Inflammatory macrophage (primary cell): Measurements from ENCODE around the gene UFD1.
"Not testable (repeated sequence)": the region's sequence is repeated elsewhere in the genome, so short reads cannot be mapped to it uniquely, and the experiment has no call there.

Source experiments
- DNase-seq, 2 donors: peaks; one replicate each; pipeline ENCODE4 v3.0.0-alpha.2; 2020 to 2022

Gene UFD1

DNA sequence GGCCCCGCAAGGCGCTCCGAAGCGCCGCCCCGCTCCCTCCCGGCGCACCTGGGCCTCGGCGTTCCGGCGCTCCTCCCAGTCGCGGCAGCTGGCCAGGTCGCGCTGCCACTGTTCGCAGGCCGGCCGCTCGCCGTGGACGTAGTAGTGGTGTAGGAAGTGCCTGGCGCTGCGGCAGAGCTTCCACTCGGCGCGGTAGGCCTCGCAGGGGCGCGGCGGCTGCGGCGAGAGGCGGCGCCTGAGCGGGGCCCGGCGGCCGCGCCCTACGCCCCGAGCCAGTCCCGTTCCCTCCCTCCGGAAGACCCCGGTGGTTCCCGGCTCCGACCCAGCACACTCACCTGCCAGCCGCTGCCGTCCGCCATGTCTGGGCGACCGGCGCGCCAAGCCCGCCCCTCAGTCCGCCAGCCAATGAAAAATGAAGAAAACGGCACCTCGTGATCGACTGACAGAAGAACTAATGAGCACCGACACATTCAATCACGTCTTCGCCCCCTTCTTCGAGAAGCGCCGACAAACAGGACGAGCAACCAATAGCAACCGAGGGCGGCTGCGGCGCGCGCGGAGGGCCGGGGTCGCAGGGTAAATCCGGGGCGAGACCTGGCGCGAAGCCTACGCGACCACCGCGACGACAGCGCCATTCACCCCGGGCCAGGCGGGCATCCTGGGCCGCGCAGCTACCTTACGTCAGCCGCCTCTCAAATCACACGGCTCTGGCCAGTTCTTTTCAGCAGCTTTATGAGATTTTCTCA, 31.5 kb downstream of the UFD1 start, which contains the start of gene C22orf39:
TSS of gene C22orf39 (minus strand) at position 382 of the 746 bp plus-strand sequence. CDS start at position 359, 23 bp downstream.
- peak; percentile 92 to 93 for DNase-seq

GRCh38 chr22:19446603-19447329, 32.2 kb downstream of the UFD1 start:
- no peak for DNase-seq

- DNase-seq, result not testable (repeated sequence)
Observed at GRCh38 chr22:19445279-19445982, 33.6 kb downstream of the UFD1 start.

GRCh38 chr22:19443544-19444211, 35.3 kb downstream of the UFD1 start:
- DNase-seq, result no peak

GRCh38 chr22:19442166-19442565, 36.8 kb downstream of the UFD1 start:
- DNase-seq, result no peak

- DNase-seq, result no peak
Observed at GRCh38 chr22:19440411-19441195, 38.4 kb downstream of the UFD1 start.

GRCh38 chr22:19438298-19438697, 40.7 kb downstream of the UFD1 start:
- DNase-seq, result peak; percentile 17 to 23

DNA sequence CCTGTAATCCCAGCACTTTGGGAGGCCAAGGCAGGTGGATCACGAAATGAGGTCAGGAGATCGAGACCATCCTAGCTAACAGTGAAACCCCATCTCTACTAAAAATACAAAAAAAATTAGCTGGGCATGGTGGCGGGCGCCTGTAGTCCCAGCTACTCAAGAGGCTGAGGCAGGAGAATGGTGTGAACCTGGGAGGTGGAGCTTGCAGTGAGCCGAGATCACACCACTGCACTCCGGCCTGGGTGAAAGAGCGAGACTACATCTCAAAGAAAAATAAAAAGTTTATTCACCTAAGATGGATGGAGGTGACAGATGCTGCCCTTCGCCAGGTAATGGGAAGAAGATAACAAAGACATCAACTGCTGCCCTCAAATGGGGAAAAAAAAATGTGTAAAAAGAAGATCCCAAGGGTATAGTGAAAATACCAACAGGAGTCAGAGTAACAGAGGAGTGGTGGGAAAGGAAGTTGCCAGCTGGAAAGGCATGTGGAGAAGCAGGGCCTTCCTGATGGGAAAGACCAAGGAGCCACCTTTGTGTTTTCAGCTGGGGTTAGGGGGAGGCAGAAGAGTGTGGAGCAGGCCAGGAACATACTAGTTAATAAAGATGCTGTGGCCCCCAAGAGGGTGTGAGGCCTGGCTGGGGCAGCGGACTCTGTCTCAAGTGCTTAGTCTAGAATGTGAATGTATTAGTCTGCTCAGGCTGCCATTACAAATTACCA, 42.4 kb downstream of the UFD1 start:
- not testable (repeated sequence) for DNase-seq

GRCh38 chr22:19434829-19435580, 44.0 kb downstream of the UFD1 start:
- no peak for DNase-seq

DNA sequence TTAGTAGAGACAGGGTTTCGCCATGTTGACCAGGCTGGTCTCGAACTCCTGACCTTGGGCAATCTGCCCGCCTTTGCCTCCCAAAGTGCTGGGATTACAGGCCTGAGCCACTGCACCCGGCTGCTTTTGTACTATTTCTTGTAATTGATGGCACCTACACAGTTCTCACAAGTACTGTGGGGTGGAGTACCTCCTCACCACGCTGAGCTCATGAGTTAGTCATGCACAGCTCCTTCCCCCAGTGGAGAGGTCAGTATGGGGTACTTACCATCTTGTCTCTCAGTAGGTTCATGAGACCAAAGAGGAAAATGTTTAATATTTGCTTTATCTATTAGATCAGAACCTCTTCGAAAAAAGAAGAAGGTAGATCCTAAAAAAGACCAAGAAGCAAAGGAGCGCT, 44.6 kb downstream of the UFD1 start:
- peak in 1 of 2 donors; percentile 8 for DNase-seq

DNA sequence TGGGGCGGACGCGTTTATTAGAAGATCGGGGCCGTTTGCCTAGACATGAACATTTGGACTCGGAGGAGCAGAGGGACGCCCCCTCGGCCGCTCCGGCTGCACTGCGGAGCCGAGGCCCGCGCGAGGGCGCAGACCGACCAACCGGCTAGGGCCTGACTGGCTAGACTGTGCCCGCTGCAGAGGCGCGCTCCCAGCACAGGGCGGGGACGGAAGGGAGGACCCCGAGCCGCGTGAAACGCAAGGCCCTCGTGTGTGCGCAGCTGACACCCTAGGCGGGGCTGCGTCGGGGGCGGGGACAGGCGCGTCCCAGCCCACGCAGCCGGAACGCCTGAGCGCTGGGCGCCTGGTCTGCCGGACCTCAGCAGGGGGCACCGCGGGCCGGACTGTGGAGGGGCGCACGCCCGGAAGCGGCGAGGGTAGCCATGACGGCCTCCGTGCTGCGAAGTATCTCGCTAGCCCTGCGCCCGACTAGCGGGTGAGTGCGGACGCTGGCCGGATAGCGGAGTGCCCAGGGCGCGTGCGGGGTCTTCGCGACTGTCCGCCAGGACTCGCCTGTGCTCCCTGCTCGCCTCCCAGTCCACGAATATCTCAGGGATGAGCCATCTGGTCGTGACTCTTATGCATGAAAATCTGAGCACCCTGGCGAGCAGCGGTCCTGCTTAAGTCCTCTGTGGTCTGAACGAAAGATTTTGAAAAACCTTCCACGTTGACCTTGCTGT, 46.7 kb downstream of the UFD1 start, which contains the start of gene MRPL40:
TSS of gene MRPL40 (plus strand) at position 413 of the 719 bp plus-strand sequence. CDS start at position 423, 10 bp downstream.
- DNase-seq, result peak; percentile 98 to 99

DNA sequence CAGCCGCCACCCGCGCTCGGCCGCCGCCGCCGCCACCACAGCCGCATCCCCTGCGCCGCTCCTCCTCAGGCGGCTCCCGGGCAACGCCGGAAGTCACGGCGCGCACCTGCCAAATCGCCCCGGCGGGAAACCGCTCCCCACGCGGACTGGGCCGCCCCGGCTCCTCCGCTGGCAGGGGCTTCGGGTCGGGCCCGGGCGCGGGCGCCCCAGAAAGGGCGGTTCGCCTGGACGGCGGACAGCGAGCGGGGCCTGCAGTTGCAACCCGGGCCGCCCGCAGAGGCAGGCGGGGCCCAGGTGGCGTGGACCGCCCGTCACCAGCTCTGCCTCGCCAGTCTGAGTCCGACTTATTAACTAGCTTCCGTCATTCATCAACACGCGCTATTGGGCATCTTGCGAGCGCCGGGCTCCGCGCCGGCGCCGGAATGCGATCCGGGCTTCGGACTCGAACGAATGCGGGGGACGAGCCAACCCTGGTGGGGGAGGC, 47.3 kb downstream of the UFD1 start, which contains the start of gene HIRA:
TSS of gene HIRA (minus strand) at position 85 of the 484 bp plus-strand sequence. CDS start 257 bp downstream, outside the sequence.
- peak; percentile 75 to 78 for DNase-seq

DNA sequence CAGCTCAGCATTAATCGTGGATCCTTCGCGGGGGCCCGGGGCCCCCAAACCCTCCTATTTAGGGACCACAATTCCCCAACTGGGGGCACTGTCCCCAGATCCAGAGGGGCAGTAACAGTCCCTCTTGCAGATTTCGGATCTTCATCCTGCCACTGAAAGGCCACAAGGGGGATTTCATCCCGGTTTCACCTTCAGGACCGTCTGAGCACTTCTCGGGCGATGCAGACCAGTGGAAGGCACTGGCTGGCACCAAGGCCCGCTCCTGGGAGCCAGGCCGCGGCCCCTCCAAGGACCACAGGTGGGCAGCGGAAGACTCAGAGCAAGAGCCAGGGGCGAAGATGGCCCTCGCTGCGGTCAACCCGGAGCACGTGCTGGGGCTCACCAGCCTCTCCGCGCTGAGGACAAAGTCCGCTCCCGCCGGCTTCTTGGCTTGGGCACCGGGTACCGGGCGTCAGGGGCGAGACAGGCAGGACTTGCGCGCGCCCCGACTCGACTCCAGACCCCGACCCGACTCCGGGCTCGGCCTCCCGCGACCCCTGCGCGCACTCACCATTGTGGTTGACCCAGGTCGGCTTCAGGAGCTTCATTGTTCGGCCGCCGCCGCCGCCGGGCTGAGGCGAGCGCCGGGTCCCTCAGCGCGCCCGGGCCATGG, 48.0 kb downstream of the UFD1 start:
- DNase-seq, result peak in 1 of 2 donors; percentile 20

DNA sequence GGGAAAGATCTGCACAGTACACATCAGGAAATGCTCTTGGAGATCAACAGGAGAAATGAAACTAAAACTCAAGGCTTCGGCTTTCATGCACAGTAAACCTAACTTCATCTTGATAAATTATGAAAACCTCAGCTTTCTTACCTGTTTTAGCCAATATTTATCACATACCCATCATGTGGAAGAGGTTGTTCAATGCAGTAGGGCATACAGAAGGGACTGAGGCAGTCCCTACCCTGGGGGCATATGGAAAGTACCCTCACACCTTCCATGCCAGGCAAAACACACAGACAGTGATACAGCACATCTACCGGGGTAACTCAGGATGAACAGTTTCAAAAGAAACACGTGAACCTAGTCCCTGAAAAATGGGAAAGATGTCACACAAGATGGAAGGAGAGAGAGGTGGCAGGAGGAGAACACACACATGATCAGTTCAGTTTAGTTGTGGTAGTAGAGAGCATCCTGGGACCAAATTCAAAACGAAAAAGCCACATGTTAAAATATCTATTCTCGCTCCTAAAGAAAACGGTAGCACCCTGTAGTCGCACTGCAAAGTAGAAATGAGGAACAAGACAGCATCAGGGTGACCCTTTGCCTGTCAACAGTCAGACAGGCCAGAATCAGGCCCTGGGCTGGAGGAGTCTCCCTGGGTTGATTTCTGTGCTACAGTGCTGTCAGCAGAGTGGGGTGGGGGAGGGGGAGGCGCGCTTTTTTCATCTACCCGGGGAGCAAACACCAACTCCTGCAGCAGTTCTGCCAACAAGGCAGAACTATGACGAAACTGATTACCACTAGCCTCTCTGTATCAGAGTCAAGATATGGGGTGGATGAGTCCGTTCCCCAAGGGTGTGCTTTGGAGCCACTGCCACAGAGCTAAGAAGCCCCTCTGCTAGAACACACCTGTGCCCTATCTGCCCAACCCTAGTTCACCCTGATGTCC, 48.8 kb downstream of the UFD1 start:
- peak; percentile 48 to 68 for DNase-seq

GRCh38 chr22:19424186-19424500, 54.9 kb downstream of the UFD1 start:
- peak; percentile 14 to 18 for DNase-seq

DNA sequence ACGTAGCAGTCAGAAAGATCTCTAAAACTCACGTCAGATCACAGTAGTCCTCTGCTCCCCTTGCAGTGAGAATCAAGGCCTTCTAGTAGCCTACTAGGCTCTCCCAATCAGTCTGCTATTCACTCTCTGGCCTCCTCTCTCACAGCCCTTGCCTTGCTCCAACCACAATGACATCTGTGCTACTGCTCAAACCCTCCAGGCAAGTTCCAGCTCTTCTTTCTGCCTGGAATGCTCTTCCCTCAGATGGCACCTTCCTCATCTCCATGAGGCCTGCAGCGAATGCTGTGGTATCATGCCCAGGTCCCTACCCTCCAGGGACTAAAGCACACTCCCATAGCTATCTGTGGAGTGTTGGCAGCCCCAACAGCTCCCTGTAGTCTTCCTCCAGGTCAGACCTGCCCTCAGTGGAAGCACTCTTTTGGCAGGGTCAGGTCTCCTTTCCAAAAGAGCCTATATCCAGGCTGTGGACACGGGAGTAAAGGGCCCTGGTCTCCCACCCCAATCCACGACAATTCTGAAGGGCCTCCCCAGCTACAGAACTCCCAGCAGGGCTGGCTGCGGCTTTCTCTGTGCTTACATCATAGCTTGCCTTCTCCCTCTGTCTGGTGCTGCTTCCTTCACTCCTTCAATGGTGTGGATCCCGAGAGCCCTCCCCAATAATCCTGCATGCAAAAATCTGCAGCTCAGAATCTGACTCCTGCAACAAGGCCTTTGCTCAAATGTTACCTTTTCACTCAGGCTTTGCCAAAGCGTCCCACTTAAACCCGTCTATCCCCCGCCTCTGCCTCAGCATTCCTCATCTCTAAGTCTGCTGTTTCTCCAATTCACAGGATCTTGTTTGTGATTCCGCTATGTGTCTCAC, 56.3 kb downstream of the UFD1 start:
- no peak for DNase-seq

- DNase-seq, result no peak
Observed at GRCh38 chr22:19420321-19420720, 58.7 kb downstream of the UFD1 start.
